ENCODE measurements around the gene PDE5A.

PDE5A gene

DNA sequence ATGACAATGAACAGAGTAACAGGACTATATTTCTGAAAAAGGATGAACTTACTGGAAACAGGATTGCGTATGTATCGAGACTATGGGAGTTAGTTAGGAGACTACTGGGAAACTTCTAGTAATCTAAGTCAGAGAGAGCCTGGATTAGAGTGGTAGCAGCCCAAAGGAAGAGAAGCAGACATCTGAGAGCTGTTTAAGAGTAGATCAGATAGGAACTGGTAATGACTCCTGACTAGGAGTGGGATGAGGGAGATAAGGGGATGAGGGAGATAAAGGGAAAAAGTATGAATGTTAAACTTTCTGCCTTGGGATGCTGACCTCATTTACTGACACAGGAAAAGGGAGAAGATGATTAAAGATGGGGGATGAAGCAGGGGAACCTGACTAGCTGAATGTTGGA lies 116.2 kb downstream of the PDE5A start:
- Mint-ChIP-seq H3K27me3 (ENCODE audit: low read depth, poor library complexity) (no peaks in the 10 kb centered on the region), H3K4me1 (no peaks in the 10 kb centered on the region)

DNA sequence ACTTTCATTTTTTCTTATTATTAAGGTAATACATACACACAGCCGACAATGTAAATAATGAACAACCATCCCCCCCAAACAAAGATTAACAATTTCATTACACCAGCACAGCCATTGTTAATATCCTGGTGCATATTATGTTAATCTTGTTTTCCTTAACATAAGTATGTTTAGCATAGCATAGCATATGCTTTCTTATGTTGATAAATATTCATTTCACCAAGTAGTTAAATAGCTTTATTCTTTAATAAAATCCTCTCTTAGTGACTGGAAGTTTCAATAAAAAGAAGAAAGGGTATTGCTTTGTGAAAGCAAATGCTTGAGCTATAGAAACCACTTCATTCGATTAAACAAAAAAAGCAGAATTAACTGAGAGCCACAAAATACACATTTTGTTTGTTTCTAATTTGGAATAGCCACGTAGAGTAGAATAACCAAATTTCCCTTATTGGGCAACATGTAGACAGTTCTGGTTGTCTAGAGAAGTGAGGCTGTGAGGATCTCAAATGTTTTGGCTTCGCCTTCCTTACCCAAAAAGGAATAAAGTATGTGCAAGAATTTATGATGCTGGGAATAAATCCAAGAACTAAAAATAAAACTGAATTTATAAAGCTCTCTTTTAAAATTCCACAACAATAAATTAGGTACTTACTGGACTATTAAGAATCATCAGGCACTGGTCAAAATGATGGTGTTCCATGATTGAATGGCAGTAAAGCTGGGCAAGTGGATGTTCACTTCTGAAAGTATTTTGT lies 118.0 kb downstream of the PDE5A start:
- Mint-ChIP-seq H3K27me3 (ENCODE audit: low read depth, poor library complexity) (no peaks in the 10 kb centered on the region), H3K36me3 (ENCODE audit: low read depth) (peaks cover 21% of the 10 kb centered on the region), H3K4me1 (peaks cover 9% of the 10 kb centered on the region), H3K27ac (no peak overlapping the region), H3K9me3 (no peaks in the 10 kb centered on the region), H3K4me3 (no peak overlapping the region)
- DNase-seq: no peak
- TF ChIP-seq, protein P1, sequence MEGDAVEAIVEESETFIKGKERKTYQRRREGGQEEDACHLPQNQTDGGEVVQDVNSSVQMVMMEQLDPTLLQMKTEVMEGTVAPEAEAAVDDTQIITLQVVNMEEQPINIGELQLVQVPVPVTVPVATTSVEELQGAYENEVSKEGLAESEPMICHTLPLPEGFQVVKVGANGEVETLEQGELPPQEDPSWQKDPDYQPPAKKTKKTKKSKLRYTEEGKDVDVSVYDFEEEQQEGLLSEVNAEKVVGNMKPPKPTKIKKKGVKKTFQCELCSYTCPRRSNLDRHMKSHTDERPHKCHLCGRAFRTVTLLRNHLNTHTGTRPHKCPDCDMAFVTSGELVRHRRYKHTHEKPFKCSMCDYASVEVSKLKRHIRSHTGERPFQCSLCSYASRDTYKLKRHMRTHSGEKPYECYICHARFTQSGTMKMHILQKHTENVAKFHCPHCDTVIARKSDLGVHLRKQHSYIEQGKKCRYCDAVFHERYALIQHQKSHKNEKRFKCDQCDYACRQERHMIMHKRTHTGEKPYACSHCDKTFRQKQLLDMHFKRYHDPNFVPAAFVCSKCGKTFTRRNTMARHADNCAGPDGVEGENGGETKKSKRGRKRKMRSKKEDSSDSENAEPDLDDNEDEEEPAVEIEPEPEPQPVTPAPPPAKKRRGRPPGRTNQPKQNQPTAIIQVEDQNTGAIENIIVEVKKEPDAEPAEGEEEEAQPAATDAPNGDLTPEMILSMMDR (IDR thresholded peaks at IDR 0.05): no peak

More for the DNA sequence above, 116.2 kb downstream of the PDE5A start:
- no peak overlapping the region for H3K4me3 Mint-ChIP-seq
- no peak overlapping the region for H3K27ac Mint-ChIP-seq
- peaks cover 22% of the 10 kb centered on the region for H3K36me3 Mint-ChIP-seq (ENCODE audit: low read depth)
- TF ChIP-seq, protein P1 (IDR thresholded peaks at IDR 0.05): no peak
- DNase-seq: no peak
- H3K9me3 Mint-ChIP-seq: no peaks in the 10 kb centered on the region

DNA sequence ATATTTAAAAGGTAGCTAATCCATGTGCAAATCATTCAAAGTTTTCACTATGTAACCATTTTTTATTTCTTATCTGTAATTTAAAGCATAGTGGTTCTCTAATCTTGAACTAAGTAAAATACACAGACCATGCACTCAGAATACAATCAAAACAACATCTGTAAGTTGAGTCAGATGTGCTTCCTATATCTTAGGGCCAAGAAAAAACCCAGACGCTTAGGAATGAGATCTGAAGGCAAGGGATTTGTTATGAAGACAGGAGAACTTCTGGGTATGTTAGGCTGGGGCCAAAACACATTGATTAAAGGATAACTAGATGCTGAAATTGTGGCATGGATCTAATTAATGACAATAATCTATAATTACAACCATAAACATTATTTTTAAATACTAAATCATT lies 120.3 kb downstream of the PDE5A start:
- H3K4me1 Mint-ChIP-seq: peaks cover 9% of the 10 kb centered on the region
- no peak overlapping the region for H3K4me3 Mint-ChIP-seq
- H3K9me3 Mint-ChIP-seq: no peaks in the 10 kb centered on the region
- TF ChIP-seq, protein P1 (IDR thresholded peaks at IDR 0.05): no peak
- H3K27ac Mint-ChIP-seq: no peak overlapping the region
- H3K27me3 Mint-ChIP-seq (ENCODE audit: low read depth, poor library complexity): no peaks in the 10 kb centered on the region
- peaks cover 33% of the 10 kb centered on the region for H3K36me3 Mint-ChIP-seq (ENCODE audit: low read depth)
- no peak for DNase-seq

DNA sequence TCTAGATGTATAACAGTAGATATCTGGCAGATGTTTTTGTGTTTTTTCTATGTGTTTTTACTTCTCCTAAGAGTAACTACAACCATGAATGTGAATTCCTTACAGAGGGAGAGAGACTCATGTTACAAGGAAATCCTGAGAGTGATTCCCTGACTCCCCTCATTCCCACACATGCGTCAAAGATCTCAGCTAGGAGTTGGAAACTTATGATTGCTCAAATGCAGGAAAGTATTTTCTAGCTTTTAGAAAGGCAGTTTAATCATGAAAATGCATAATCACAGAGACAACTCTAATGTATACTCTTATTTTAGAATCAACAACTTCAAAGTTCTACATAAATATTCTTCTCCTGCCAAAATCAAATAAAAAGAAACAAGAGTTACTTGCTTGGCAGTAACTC lies 121.8 kb downstream of the PDE5A start:
- DNase-seq: no peak
- Mint-ChIP-seq H3K4me3 (no peak overlapping the region), H3K4me1 (peaks cover 9% of the 10 kb centered on the region), H3K36me3 (ENCODE audit: low read depth) (peaks cover 24% of the 10 kb centered on the region), H3K9me3 (no peaks in the 10 kb centered on the region), H3K27me3 (ENCODE audit: low read depth, poor library complexity) (no peaks in the 10 kb centered on the region), H3K27ac (peak overlapping the region; percentile 95)
- TF ChIP-seq, protein P1 (IDR thresholded peaks at IDR 0.05): no peak

DNA sequence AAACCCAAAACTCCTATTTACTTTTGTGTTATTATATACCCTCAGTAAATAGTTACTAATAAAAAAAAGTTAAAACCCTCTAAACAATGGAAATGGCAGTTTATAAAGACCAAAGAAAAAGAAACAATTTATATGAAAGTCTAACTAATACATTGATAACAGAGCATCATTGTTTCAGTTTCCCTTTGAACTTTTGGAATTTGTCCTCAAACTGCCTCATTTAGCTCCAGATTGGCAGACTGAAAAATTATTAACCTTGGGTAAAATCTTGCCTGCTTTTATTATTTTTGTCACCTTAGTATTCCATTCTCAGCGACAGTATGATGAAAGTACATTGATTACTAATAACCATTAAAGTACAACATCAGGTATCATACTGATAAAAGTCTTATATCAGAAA lies 124.0 kb downstream of the PDE5A start:
- Mint-ChIP-seq H3K27ac (no peak overlapping the region), H3K4me3 (no peak overlapping the region), H3K36me3 (ENCODE audit: low read depth) (peaks cover 40% of the 10 kb centered on the region), H3K9me3 (no peaks in the 10 kb centered on the region), H3K4me1 (peaks cover 9% of the 10 kb centered on the region), H3K27me3 (ENCODE audit: low read depth, poor library complexity) (no peaks in the 10 kb centered on the region)
- DNase-seq: no peak
- TF ChIP-seq, protein P1 (IDR thresholded peaks at IDR 0.05): no peak

DNA sequence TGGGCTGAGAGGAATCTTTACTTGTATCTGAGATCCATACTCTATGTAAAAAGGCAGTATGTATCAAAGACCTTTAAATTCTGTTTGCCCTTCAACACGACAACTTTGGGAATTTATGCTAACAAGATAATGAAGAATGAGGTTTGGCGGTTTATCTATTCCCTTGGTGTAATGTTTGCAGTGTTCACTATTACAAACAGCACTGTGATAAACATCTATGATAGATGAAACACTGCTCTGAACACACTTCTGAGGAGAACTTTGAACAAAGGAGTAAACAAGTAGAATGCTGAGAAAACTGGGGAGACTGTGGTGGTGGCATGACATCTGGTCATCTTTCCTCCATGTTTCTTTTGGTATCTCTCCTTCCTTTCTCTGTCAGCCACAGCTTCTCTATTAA lies 126.9 kb downstream of the PDE5A start:
- Mint-ChIP-seq H3K4me1 (peaks cover 21% of the 10 kb centered on the region), H3K27me3 (ENCODE audit: low read depth, poor library complexity) (no peaks in the 10 kb centered on the region), H3K4me3 (no peak overlapping the region), H3K36me3 (ENCODE audit: low read depth) (peaks cover 45% of the 10 kb centered on the region), H3K27ac (peak overlapping the region; percentile 91), H3K9me3 (no peaks in the 10 kb centered on the region)
- TF ChIP-seq, protein P1 (IDR thresholded peaks at IDR 0.05): no peak
- no peak for DNase-seq

Data from nephron progenitor cell (in vitro differentiated cells).